Heart left ventricle (tissue), 13 donors: ENCODE data around the gene FAM111A.

Experiments used
- CTCF ChIP-seq, 12 donors: fragments of 200-600 bp; sonication (generic) in 4 of 12; IDR thresholded peaks; one replicate each; pipeline versions ENCODE4 v1.5.0 to v1.8.0; 2018 to 2022; ENCODE audit warnings: antibody characterized with exemption in 12 of 12, mild to moderate bottlenecking in 5 of 12
- POLR2A ChIP-seq, 2 donors: fragments of 450-650 bp; IDR thresholded peaks; one replicate each; pipeline ENCODE4 v1.6.1; 2017; ENCODE audit warnings: antibody characterized with exemption in 2 of 2, mild to moderate bottlenecking in 2 of 2, moderate library complexity in 2 of 2
- donor health status: ischemic (EF 13 %, LVEDD 7.1; RV severe dilation, severe dysfunction).
- donor health status: DM: no; HTN: yes; CAD: no.
- donor health status: DM: no; HTN: no; CAD: no.
- donor health status: ischemic (EF 25% LVEDD 6.9; RV normal size, moderate dysfunction).
- donor health status: ischemic (EF 25% LVEDD 5.7; RV mildly dilated, moderate dysfunction).
- donor health status: ischemic (EF 35%, LVEDD 5.7; RV mildly dilated, moderate dysfunction).
- donor health status: nonischemic (EF 11% LVEDD 7.7; RV severe dilation, severe dysfunction).
- donor health status: DM: yes; HTN: yes; CAD: no.
- donor health status: PGD.
- donor health status: ischemic (EF 29% LVEDD 5.4; RV normal size, mild dysfunction).
- donor health status: nonischemic (EF 23%, LVEDD 6.1; RV moderate dilation, normal function).

GRCh38 chr11:59193587-59194130 lies 51.0 kb downstream of the FAM111A start:
- no peak for TF ChIP-seq CTCF (IDR thresholded peaks at IDR 0.05)
- no peak for TF ChIP-seq POLR2A (IDR thresholded peaks at IDR 0.05)
